Measurements from ENCODE around the gene DDX31.

- TF ChIP-seq POLR2A (IDR thresholded peaks at IDR 0.05): no peak
- no peak for TF ChIP-seq CTCF (IDR thresholded peaks at IDR 0.05)
These were observed 30.2 kb upstream of the DDX31 start for GRCh38 chr9:132699956-132700355.

All from lower leg skin (tissue), 3 donors.